Fibroblast of skin of right quadriceps (primary cell): ENCODE results near the gene MLST8.
A peak's percentile ranks its signal among the peaks of the same experiment; 100 is the strongest.

Source experiments
- DNase-seq: peaks from one replicate; pipeline ENCODE4 v3.0.0-alpha.2; 2013

The MLST8 gene

DNA sequence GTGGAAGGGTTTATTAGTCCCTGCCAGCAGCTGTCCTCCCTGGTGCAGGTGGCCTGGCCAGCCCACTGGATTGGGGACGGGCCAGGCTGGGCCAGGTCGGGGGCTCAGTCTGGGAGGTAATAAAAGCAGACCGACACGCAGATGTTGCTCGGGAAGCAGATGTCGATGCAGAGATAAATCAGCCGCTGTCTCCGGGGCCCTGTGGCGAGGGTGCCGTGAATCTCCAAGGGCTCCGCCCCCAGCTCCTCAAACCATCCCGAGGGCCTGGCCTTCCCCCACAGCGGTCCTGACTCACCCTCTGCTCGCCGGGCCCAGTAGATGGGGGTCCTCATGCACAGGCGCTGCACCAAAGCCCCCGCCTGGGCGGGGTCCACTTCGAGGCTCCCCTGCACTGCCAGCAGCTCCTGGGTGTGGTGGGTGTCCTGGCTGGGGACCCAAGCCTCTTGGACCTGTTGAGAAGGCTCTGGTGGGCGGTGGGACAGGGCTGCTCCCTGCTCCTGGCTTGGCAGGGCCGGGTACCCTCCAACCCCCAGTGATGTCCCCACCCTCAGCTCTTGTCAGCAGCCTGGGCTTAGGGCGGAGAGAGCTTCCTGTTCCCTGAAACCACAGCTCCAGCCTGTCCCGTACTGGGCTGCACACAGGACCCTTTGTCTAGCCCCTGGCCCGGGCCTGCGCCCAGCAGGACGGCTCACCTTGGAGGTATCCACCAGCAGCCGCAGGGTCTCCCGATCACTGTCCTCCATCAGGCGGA, 4.2 kb downstream of the MLST8 start:
- no peak for DNase-seq

DNA sequence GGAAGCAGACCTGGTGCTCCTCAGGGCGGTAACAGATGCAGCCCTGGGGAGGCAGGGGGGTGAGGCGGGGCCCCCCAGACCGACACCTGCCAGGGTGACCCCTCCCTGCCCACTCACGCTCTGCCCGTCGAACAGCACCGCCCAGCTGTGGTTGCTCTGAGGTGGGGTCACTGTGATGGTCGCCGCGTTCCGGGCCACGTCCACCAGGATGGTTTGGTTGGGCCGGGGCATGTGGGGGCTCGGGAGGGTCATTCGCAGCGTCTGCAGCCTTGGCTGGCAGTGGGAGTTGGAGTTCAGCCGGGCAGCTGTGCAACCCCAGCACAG, 4.7 kb downstream of the MLST8 start:
- no peak for DNase-seq

GRCh38 chr16:2210386-2211365, 5.4 kb downstream of the MLST8 start, which contains the start of gene BRICD5:
BRICD5 (minus strand) TSS chr16:2210863; CDS start chr16:2210833, 30 bp downstream.
- no peak for DNase-seq

- no peak for DNase-seq
Observed at GRCh38 chr16:2211923-2212347, 6.7 kb downstream of the MLST8 start.

- DNase-seq: no peak
Observed at GRCh38 chr16:2212362-2213324, 7.4 kb downstream of the MLST8 start.

DNA sequence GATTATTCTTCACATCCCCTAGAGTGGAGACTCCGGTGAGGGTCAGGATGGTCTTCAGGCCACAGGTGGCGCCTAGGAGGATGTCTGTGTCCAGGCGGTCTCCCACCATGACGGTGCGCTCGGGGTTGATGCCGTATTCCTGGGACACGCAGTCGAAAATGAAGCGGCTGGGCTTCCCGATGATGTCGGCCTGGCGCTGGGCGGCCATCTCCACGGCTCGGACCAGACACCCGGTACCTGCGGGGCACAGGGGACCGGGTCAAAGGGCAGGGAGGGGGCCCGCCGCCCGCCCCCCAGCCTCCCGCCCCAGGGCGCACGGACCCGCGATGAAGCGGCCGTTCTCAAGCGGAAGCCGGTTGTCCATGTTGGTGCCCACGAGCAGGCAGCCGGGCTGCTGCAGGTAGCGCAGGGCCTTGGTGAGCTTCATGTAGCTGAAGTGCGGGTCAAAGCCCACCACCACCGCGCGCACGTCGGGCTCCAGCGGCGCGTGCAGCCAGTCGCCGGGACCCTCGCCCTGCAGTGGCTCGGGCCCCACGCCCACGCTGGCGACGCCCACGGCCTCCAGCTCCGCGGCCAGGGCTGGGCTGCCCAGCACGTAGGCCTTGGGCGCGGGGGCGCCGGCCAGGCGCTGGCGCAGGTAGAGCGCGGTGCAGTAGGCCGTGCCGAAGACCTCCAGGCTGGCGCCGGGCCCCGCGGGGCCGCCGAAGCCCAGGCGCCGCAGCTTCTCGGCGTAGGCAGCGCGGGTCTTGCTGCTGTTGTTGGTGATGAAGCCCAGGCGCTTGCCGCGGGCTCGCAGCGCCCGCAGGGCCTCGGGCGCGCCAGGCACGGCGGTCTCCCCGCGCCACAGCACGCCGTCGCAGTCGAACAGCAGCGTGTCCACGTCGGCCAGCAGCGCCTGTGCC, 8.8 kb downstream of the MLST8 start:
- no peak for DNase-seq

GRCh38 chr16:2214719-2214968, 9.4 kb downstream of the MLST8 start, which contains the start of gene PGP:
PGP (minus strand) TSS chr16:2214840; CDS start chr16:2214777, 63 bp downstream.
- no peak for DNase-seq

- no peak for DNase-seq
Observed at GRCh38 chr16:2216330-2216729, 11.1 kb downstream of the MLST8 start.

- peak; percentile 99 for DNase-seq
Observed at GRCh38 chr16:2223221-2223941, 18.1 kb downstream of the MLST8 start, which contains the start of gene E4F1. E4F1 (plus strand) TSS chr16:2223591; CDS start chr16:2223614, 23 bp downstream.

GRCh38 chr16:2223942-2224486, 18.8 kb downstream of the MLST8 start:
- DNase-seq: peak; percentile 34

GRCh38 chr16:2226245-2226793, 21.1 kb downstream of the MLST8 start:
- no peak for DNase-seq

DNA sequence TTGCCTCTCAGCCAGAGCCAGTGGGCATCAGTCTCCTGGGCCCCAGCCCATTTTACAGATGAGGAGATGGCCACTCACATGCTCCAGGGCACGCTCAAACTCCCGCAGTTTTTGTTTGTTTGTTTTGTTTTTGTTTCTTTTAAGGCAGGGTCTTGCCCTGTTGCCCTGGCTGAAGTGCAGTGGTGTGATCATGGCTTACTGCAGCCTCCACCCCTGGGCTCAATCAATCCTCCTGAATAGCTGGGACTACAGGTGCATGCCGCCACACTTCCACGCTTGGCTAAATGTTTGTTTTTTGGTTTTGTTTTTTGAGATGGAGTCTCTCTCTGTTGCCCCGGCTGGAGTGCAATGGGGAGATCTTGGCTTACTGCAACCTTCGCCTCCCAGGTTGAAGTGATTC, 21.7 kb downstream of the MLST8 start:
- DNase-seq: no peak

DNA sequence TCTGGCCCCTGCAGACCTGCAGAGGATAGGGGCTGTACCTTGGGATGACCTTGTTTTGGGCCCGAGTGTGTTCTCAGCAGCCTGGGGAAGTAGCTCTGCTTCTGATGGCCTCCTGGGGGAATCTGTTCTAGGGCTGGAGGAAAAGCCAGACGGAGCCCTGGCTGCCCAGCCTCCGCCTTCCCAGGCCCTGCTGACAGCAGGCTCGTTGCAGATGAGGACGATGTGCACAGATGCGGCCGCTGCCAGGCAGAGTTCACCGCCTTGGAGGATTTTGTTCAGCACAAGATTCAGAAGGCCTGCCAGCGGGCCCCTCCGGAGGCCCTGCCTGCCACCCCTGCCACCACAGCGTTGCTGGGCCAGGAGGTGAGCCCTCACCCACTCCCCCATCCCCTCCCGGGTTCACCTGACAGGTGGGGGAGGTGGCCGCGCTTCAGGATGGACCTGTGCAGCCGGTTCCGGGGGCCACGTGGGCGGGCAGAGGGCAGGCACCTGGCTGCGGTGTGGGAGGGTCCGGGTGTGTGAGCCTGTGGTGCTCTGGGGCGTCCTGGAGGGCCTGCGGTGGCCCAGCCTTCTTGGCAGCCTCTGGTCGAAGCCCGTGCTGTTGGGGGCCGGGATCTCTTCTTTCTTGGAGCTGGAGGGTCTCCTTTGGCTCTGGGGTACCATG, 23.0 kb downstream of the MLST8 start:
- no peak for DNase-seq

- DNase-seq: no peak
Observed at GRCh38 chr16:2229091-2229490, 23.8 kb downstream of the MLST8 start.

- no peak for DNase-seq
Observed at GRCh38 chr16:2229632-2230250, 24.5 kb downstream of the MLST8 start.

DNA sequence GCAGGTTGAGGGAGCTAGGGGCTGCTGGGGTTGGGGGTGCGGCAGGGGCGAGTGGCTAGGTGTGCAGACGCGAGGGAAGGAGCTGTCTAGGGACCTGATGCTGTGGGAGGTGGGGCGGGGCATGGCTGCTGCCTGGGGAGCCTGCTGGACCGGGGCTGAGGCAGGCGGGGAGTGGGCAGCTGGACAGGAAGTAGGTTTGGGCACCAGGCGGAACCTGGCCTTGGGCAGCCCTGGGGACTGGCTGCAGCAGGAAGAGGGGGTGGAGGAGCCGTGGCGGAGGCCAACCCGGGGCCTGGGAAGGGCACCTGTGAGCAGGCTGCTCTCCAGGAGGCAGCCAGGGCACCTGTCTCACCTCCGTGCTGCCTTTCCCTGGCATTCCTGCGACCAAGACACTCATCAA, 25.1 kb downstream of the MLST8 start:
- DNase-seq: no peak

DNA sequence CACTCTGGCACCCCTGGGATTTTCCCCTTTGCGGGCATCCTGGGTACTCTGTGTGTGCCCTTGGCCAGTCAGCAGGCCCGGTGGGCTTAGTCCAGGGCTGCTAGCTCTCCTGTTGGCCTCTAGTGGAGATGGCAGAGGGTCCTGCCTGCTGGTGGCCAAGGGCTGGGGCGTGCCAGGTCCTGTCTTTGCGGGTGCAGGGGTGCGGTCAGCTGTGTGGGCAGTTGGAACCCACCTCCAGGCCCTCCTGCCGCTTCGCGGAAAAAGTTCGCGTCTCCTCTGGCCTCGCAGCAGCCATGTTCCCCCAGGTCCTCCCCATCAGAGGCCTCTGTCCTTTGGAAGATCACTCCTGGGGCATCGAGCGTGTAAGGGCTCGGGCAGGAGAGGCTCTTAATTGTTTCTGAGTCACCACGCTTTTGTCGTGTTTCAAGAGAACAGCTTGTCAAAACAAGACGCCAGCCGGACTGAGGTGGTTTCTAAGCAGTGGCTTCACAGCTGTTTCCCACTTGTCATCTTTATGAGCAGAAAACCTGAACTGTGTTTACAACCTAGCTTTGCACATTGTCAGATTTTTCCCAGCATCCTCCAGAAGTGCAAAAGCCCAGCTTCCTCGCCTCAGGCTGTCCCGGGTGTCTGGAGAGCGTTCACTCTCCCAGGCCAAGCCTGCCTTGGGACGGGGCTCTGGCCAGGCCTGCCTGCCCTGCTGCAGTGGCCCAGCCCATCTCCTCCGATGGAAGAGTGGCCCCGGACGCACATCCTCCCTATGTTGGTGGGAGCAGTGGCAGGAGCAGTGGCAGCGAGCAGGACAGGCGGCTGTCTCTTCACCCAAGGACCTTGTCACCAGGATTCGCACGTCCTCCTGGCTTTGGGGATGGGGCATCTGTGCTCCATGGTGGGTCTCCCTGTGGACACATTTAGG, 26.0 kb downstream of the MLST8 start:
- no peak for DNase-seq
